Esophagus muscularis mucosa (tissue), 4 donors: ENCODE measurements around the gene PKD1L1. TPM values are rescaled to one million over a fixed set of nuclear protein-coding genes. Genes with fewer than 3 reads are reported as not detected.

Source experiments
- DNase-seq: peaks from one replicate; pipeline ENCODE4 v3.0.0-alpha.2; 2017; ENCODE audit errors: extremely low spot score
- H3K27ac ChIP-seq, 4 donors: fragments of 200-600 bp; sonication (generic); replicated peaks in 1 of 4; 1 replicate in 3 of 4; 2 replicates in 1 of 4; pipeline ENCODE4 v1.5.1; 2016 to 2019; ENCODE audit warnings: mild to moderate bottlenecking in 1 of 4
- H3K27me3 ChIP-seq, 4 donors: fragments of 200-600 bp; sonication (generic); one replicate each; pipeline versions ENCODE4 v1.5.1 to v1.6.0; 2016 to 2019
- H3K36me3 ChIP-seq, 4 donors: fragments of 200-600 bp; sonication (generic); one replicate each; pipeline ENCODE4 v1.5.1; 2016 to 2019
- H3K4me1 ChIP-seq, 4 donors: fragments of 200-600 bp; sonication (generic); one replicate each; pipeline ENCODE4 v1.5.1; 2016 to 2019
- H3K4me3 ChIP-seq, 4 donors: fragments of 200-600 bp; sonication (generic); 1 replicate in 2 of 4; 2 replicates in 2 of 4; pipeline ENCODE4 v1.5.1; 2016 to 2019; ENCODE audit warnings: mild to moderate bottlenecking in 4 of 4, moderate library complexity in 1 of 4
- H3K9me3 ChIP-seq, 4 donors: fragments of 200-600 bp; sonication (generic); 1 replicate in 3 of 4; 2 replicates in 1 of 4; pipeline ENCODE4 v1.5.1; 2016 to 2019
- EP300 ChIP-seq: sonication (generic); formaldehyde crosslinking; IDR thresholded peaks from one replicate; pipeline ENCODE4 v1.6.1; 2017; ENCODE audit warnings: antibody characterized with exemption
- POLR2A ChIP-seq: fragments of 450-650 bp; IDR thresholded peaks from one replicate; pipeline ENCODE4 v1.6.1; 2017; ENCODE audit warnings: antibody characterized with exemption, moderate library complexity, mild to moderate bottlenecking, low read depth
- POLR2AphosphoS5 ChIP-seq, 2 donors: sonication (generic); formaldehyde crosslinking; IDR thresholded peaks; one replicate each; pipeline ENCODE4 v1.6.1; 2017; ENCODE audit warnings: antibody characterized with exemption in 2 of 2
- WGBS: methylation state at CpG from one replicate; pipeline ENCODE4 v1.1.5; 2018; 5-methylcytosine and 5-hydroxymethylcytosine counted together
- intact Hi-C: fragments of 100-400 bp; cut with DNase I; formaldehyde crosslinking; loops from one replicate; pipeline ENCODE4 v1.15.1; 2023
- total RNA-seq, 4 donors: library from RNA; depleted of rRNA; stranded (reverse); fragments of >200 nt; gene quantifications; one replicate each; pipeline versions ENCODE4 v1.1.0 to v1.2.1, GENCODE V29; 2016
- TF ChIP-seq, protein P1 (sequence below), 3 experiments: fragments of 200-600 bp in 2 of 3; fragments of 450-650 bp in 1 of 3; sonication (generic) in 2 of 3; IDR thresholded peaks; one replicate each; pipeline ENCODE4 v1.5.1; 2017 to 2019; ENCODE audit warnings: antibody characterized with exemption in 3 of 3, mild to moderate bottlenecking in 2 of 3, moderate library complexity in 1 of 3

The PKD1L1 gene
- total RNA-seq, 4 donors from 2014 or later: 0.50 to 1.7 (median 0.73) TPM

DNA sequence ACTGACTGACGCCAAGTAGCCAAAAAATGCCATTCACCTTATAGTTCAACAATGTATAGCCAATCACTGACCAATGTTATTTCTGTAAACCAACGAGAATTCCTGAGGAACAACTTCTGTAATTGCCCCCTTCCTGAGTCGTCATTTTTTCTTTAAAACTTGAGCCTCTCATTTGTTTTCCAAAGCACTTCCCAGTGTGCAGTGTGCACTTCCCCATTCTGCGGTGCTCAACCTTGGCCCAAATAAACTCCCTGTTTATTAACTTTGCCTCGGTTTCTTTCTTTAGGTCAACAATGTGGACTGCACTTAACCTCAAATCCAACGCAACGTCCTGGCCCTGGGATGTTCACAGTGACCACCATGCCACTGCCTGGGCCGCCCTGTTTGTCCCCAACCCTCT, 15.1 kb downstream of the PKD1L1 start:
- H3K27me3 ChIP-seq: no peaks in the 10 kb centered on the region
- no peaks in the 10 kb centered on the region for H3K9me3 ChIP-seq
- DNase-seq: no peak
- WGBS: 84% methylated on average over 8 of the region's 8 CpGs
- intact Hi-C loops: no loop called here
- TF ChIP-seq POLR2A (no peak), POLR2AphosphoS5 (IDR thresholded peaks at IDR 0.05) (no peak), EP300 (no peak)
- TF ChIP-seq, protein P1, sequence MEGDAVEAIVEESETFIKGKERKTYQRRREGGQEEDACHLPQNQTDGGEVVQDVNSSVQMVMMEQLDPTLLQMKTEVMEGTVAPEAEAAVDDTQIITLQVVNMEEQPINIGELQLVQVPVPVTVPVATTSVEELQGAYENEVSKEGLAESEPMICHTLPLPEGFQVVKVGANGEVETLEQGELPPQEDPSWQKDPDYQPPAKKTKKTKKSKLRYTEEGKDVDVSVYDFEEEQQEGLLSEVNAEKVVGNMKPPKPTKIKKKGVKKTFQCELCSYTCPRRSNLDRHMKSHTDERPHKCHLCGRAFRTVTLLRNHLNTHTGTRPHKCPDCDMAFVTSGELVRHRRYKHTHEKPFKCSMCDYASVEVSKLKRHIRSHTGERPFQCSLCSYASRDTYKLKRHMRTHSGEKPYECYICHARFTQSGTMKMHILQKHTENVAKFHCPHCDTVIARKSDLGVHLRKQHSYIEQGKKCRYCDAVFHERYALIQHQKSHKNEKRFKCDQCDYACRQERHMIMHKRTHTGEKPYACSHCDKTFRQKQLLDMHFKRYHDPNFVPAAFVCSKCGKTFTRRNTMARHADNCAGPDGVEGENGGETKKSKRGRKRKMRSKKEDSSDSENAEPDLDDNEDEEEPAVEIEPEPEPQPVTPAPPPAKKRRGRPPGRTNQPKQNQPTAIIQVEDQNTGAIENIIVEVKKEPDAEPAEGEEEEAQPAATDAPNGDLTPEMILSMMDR (IDR thresholded peaks at IDR 0.05): no peak
- no peak overlapping the region for H3K4me3 ChIP-seq
- H3K4me1 ChIP-seq: peaks cover 0 to 5% (median 0%) of the 10 kb centered on the region in 4 donors
- peaks cover 0 to 30% (median 0%) of the 10 kb centered on the region in 4 donors for H3K36me3 ChIP-seq
- no peak overlapping the region for H3K27ac ChIP-seq

DNA sequence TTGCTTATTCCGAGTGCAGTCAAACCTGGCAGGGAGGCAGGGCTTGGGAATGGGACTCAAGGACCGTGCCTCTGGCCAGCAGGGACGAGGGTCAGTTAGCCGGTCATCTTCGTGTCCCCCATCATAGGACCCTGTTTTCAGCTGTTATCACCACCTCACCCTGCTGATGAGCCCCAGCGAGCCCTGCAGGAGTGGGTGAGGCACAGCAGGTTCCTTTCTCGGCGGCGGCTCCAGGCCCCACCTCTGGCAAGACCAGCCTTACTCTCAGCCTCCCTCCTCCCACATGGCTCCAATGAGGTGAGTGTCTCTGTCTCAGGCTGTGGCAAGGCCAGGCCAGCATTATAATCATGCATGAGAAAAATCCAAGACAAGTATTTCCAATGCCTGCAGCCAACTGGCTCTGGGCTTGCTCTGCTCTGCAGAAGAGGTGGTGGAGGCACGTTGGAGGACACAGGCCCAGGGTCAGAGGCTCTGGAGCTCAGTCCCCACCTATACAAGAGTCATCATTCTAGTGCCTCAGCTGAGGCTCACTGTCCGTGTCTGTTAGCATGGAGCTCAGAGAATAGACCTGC, 15.7 kb downstream of the PKD1L1 start:
- intact Hi-C loops: no loop called here
- 72% methylated on average over 3 of the region's 11 CpGs for WGBS

DNA sequence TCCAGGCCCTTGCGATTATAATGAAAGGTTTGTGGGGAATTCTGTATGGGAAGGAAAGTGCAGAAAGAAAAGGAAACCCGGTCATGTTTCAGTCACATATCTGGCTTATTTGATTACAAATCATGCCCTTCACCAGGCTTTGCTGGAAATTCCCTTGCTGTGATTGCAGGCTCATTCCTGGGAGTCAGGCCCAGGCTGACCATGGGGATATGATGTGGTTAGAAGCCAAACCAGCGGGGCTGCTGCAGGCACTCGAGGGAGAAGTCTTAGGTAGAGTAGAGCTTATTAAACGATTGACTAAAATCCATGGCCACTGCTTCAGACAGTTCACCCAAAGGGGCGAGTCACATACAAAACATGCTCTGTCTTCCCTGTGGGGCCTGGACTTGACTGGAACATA, 16.2 kb downstream of the PKD1L1 start:
- H3K36me3 ChIP-seq: peaks cover 0 to 30% (median 0%) of the 10 kb centered on the region in 4 donors
- no peak overlapping the region for H3K4me3 ChIP-seq
- no peaks in the 10 kb centered on the region for H3K4me1 ChIP-seq
- H3K27ac ChIP-seq: no peak overlapping the region
- H3K9me3 ChIP-seq: no peaks in the 10 kb centered on the region
- TF ChIP-seq POLR2AphosphoS5 (IDR thresholded peaks at IDR 0.05): no peak
- TF ChIP-seq, protein P1 (IDR thresholded peaks at IDR 0.05): no peak
- TF ChIP-seq POLR2A: no peak
- TF ChIP-seq EP300: no peak
- intact Hi-C loops: no loop called here
- 63% methylated on average over 3 of the region's 6 CpGs for WGBS
- no peak for DNase-seq
- H3K27me3 ChIP-seq: no peaks in the 10 kb centered on the region

More for the DNA sequence above, 15.7 kb downstream of the PKD1L1 start:
- H3K4me3 ChIP-seq: no peak overlapping the region
- no peak for TF ChIP-seq EP300
- TF ChIP-seq, protein P1 (IDR thresholded peaks at IDR 0.05): no peak
- no peak for TF ChIP-seq POLR2A
- no peak for TF ChIP-seq POLR2AphosphoS5 (IDR thresholded peaks at IDR 0.05)
- no peaks in the 10 kb centered on the region for H3K9me3 ChIP-seq
- peaks cover 0 to 3% (median 0%) of the 10 kb centered on the region in 4 donors for H3K4me1 ChIP-seq
- no peak for DNase-seq
- no peaks in the 10 kb centered on the region for H3K27me3 ChIP-seq
- peaks cover 0 to 30% (median 0%) of the 10 kb centered on the region in 4 donors for H3K36me3 ChIP-seq
- no peak overlapping the region for H3K27ac ChIP-seq

DNA sequence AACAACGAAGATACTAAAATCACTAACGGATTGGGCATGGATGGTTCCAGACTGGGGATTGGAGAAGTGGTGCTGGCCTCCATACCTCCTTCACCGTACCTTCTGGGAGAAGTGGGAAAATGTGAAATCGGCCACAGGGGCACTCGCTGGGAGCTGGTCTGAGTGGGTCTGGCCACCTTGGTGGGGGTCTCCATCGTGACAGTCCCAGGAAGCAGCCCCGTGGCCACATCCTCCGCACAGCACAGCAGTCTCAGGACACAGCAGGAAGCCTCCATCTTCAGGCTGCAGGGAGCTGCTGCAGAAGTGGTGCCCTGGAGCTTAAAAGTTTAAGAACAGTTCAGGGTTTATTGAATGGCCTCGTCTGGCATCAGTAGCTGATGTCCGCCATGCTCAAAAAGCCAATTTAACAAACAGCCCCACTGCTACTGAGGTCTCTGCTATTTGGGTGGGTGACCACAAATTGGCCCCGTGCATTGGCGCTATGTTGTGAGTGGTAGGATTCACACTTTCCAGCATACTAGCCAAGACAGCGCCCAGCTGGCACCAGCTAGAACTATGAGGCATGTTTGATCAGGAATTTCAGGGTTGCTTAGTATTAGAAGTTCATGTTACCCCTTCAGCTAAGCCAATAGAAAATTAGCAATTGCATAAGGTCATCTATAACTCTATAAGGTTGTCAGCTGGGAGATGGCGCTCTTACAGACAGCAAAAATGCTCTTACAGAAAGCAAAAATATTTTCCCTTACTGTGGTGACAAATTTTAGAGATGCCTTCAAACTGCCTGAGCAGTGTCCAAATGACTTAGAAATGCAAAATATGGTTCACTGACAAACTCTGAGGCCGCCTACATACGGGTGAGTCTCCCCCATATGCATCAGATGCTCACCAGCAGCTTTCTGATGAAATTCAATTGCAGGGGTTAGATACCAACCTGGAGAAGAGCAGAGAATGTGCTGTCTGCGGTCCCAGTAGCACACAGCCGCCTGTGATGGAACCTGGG, 17.0 kb downstream of the PKD1L1 start:
- H3K4me3 ChIP-seq: no peak overlapping the region
- H3K9me3 ChIP-seq: no peaks in the 10 kb centered on the region
- H3K27ac ChIP-seq: no peak overlapping the region
- H3K36me3 ChIP-seq: peaks cover 0 to 28% (median 0%) of the 10 kb centered on the region in 4 donors
- no peaks in the 10 kb centered on the region for H3K4me1 ChIP-seq
- intact Hi-C loops: no loop called here
- WGBS: 94% methylated on average over 18 of the region's 18 CpGs
- H3K27me3 ChIP-seq: no peaks in the 10 kb centered on the region
- TF ChIP-seq, protein P1 (IDR thresholded peaks at IDR 0.05): no peak
- TF ChIP-seq EP300 (no peak), POLR2AphosphoS5 (IDR thresholded peaks at IDR 0.05) (no peak), POLR2A (no peak)
- DNase-seq: no peak
